GM12892 (cell line): Measurements from ENCODE around the gene CEP83.

Experiments used
- POLR2A ChIP-seq: IDR thresholded peaks from 2 replicates; pipeline ENCODE4 v1.6.1; 2011; ENCODE audit warnings: low read depth, low read length, control low read depth
- POLR2AphosphoS5 ChIP-seq: IDR thresholded peaks from 2 replicates; pipeline ENCODE4 v1.6.1; 2011; ENCODE audit warnings: low read depth, low read length, control low read depth
- TAF1 ChIP-seq: IDR thresholded peaks from 2 replicates; pipeline ENCODE4 v1.6.1; 2011; ENCODE audit warnings: low read depth, mild to moderate bottlenecking, control low read depth, low read length, borderline replicate concordance

GRCh38 chr12:94329366-94329765 is 130.3 kb downstream of the CEP83 start:
- TF ChIP-seq POLR2A (no peak), TAF1 (no peak), POLR2AphosphoS5 (no peak)
